Tibial nerve (tissue), 3 donors: ENCODE measurements around the gene PARD3B.

Experiments
- CTCF ChIP-seq, 5 experiments: fragments of 200-600 bp in 3 of 5; fragments of 450-650 bp in 2 of 5; sonication (generic) in 3 of 5; IDR thresholded peaks; one replicate each; pipeline ENCODE4 v1.5.1; 2016 to 2019; ENCODE audit warnings: antibody characterized with exemption in 5 of 5, mild to moderate bottlenecking in 3 of 5, moderate library complexity in 2 of 5
- POLR2A ChIP-seq, 2 donors: fragments of 450-650 bp; IDR thresholded peaks; one replicate each; pipeline ENCODE4 v1.6.1; 2017; ENCODE audit warnings: antibody characterized with exemption in 2 of 2, mild to moderate bottlenecking in 2 of 2, moderate library complexity in 2 of 2

- TF ChIP-seq POLR2A (IDR thresholded peaks at IDR 0.05), result no peak
- TF ChIP-seq CTCF (IDR thresholded peaks at IDR 0.05), result no peak
These were observed 832.0 kb downstream of the PARD3B start for GRCh38 chr2:205377324-205377723.
